Gastrocnemius medialis (tissue), 4 donors: Measurements from ENCODE around the gene RPL22L1. TPM values are rescaled to one million over a fixed set of nuclear protein-coding genes. Genes with fewer than 3 reads are reported as not detected.

ENCODE experiments used
- ATAC-seq, 2 donors: fragments of 150-250 bp; one replicate each; pipeline ENCODE4 v1.9.1; 2016
- DNase-seq, 2 donors: peaks; one replicate each; pipeline ENCODE4 v3.0.0-alpha.2; 2019
- H3K27ac ChIP-seq, 4 donors: fragments of 200-600 bp; sonication (generic); 1 replicate in 1 of 4; 2 replicates in 3 of 4; pipeline ENCODE4 v1.5.1; 2016 to 2018; ENCODE audit warnings: mild to moderate bottlenecking in 2 of 4, moderate library complexity in 1 of 4
- H3K27me3 ChIP-seq, 3 donors: fragments of 200-600 bp; sonication (generic) in 2 of 3; 1 replicate in 1 of 3; 2 replicates in 2 of 3; pipeline versions ENCODE4 v1.5.1 to v1.6.0; 2016 to 2019; ENCODE audit warnings: mild to moderate bottlenecking in 1 of 3, moderate library complexity in 1 of 3
- H3K36me3 ChIP-seq, 2 donors: fragments of 200-600 bp; sonication (generic) in 1 of 2; one replicate each; pipeline ENCODE4 v1.5.1; 2017 to 2018
- H3K4me1 ChIP-seq, 2 donors: fragments of 200-600 bp; sonication (generic) in 1 of 2; one replicate each; pipeline ENCODE4 v1.5.1; 2016 to 2017; ENCODE audit warnings: mild to moderate bottlenecking in 2 of 2
- H3K4me3 ChIP-seq, 4 donors: fragments of 200-600 bp; sonication (generic) in 3 of 4; 1 replicate in 1 of 4; 2 replicates in 3 of 4; pipeline ENCODE4 v1.5.1; 2016 to 2019; ENCODE audit warnings: mild to moderate bottlenecking in 2 of 4
- H3K9me3 ChIP-seq, 3 donors: fragments of 200-600 bp; sonication (generic) in 2 of 3; 1 replicate in 1 of 3; 2 replicates in 2 of 3; pipeline ENCODE4 v1.5.1; 2016 to 2019
- CTCF ChIP-seq, 5 experiments: fragments of 450-650 bp in 3 of 5; fragments of 200-600 bp in 2 of 5; sonication (generic) in 2 of 5; IDR thresholded peaks in 4 of 5; conservative IDR thresholded peaks in 1 of 5; 1 replicate in 4 of 5; 2 replicates in 1 of 5; pipeline ENCODE4 v1.5.1; 2016 to 2019; ENCODE audit warnings: antibody characterized with exemption in 5 of 5, mild to moderate bottlenecking in 3 of 5, moderate library complexity in 3 of 5
- POLR2A ChIP-seq, 2 donors: fragments of 450-650 bp; IDR thresholded peaks; one replicate each; pipeline ENCODE4 v1.6.1; 2017; ENCODE audit warnings: antibody characterized with exemption in 2 of 2, mild to moderate bottlenecking in 2 of 2, moderate library complexity in 2 of 2
- in situ Hi-C, 4 donors: fragments of 200-750 bp; cut with MboI; loops; one replicate each; pipeline versions ENCODE4 v1.15.0 to v1.8.0; 2017; ENCODE audit warnings: low sequenced_read_pairs in 4 of 4
- intact Hi-C: fragments of 100-400 bp; cut with DNase I; formaldehyde crosslinking; loops from one replicate; pipeline ENCODE4 v1.15.1; 2023; ENCODE audit warnings: low total_unique reads
- total RNA-seq, 4 donors: library from RNA; depleted of rRNA; stranded (reverse); fragments of >200 nt; gene quantifications; one replicate each; pipeline versions ENCODE4 v1.1.0 to v1.2.3, GENCODE V29; 2016

RPL22L1 gene
- total RNA-seq, 4 donors from 2014 or later: 28.3 to 83.5 (median 29.5) TPM

- no peak for DNase-seq
Observed at GRCh38 chr3:170844377-170844776, 25.6 kb downstream of the RPL22L1 start.

GRCh38 chr3:170840291-170840859 lies 29.6 kb downstream of the RPL22L1 start:
- intact Hi-C loops (no loop called here), in situ Hi-C loops (no loop called here)
- no peak for TF ChIP-seq POLR2A (IDR thresholded peaks at IDR 0.05)
- TF ChIP-seq CTCF (IDR thresholded peaks at IDR 0.05 in 4 of 5, conservative IDR thresholded peaks at IDR 0.05 in 1 of 5): no peak
- no peak overlapping the region for H3K27ac ChIP-seq
- H3K36me3 ChIP-seq: no peaks in the 10 kb centered on the region
- DNase-seq (no peak), ATAC-seq (no peak)
- H3K9me3 ChIP-seq: no peaks in the 10 kb centered on the region
- H3K4me3 ChIP-seq: no peak overlapping the region
- H3K27me3 ChIP-seq: peaks cover 0 to under 1% (median 0%) of the 10 kb centered on the region in 3 donors
- no peaks in the 10 kb centered on the region for H3K4me1 ChIP-seq

More at GRCh38 chr3:170844377-170844776, 25.6 kb downstream of the RPL22L1 start:
- TF ChIP-seq CTCF (IDR thresholded peaks at IDR 0.05 in 4 of 5, conservative IDR thresholded peaks at IDR 0.05 in 1 of 5) (no peak), POLR2A (IDR thresholded peaks at IDR 0.05) (no peak)
- Histone ChIP-seq H3K9me3 (no peaks in the 10 kb centered on the region), H3K4me3 (no peak overlapping the region), H3K36me3 (no peaks in the 10 kb centered on the region), H3K27ac (no peak overlapping the region), H3K4me1 (no peaks in the 10 kb centered on the region), H3K27me3 (no peaks in the 10 kb centered on the region)
- intact Hi-C loops: no loop called here
- ATAC-seq: no peak
- in situ Hi-C loops: no loop called here

- ATAC-seq (no peak), DNase-seq (no peak)
- Histone ChIP-seq H3K4me3 (no peak overlapping the region), H3K27ac (no peak overlapping the region), H3K36me3 (no peaks in the 10 kb centered on the region), H3K4me1 (no peaks in the 10 kb centered on the region), H3K9me3 (no peaks in the 10 kb centered on the region), H3K27me3 (peaks cover 0 to 4% (median 0%) of the 10 kb centered on the region in 3 donors)
- intact Hi-C loops: no loop called here
- TF ChIP-seq CTCF (IDR thresholded peaks at IDR 0.05 in 4 of 5, conservative IDR thresholded peaks at IDR 0.05 in 1 of 5) (no peak), POLR2A (IDR thresholded peaks at IDR 0.05) (no peak)
- in situ Hi-C loops: no loop called here
Observed at GRCh38 chr3:170839518-170840100, 30.4 kb downstream of the RPL22L1 start.

GRCh38 chr3:170836491-170836890 lies 33.5 kb downstream of the RPL22L1 start:
- Histone ChIP-seq H3K4me1 (no peaks in the 10 kb centered on the region), H3K9me3 (no peaks in the 10 kb centered on the region), H3K27me3 (peaks cover 0 to 4% (median 3%) of the 10 kb centered on the region in 3 donors), H3K27ac (no peak overlapping the region), H3K4me3 (no peak overlapping the region), H3K36me3 (no peaks in the 10 kb centered on the region)
- TF ChIP-seq POLR2A (IDR thresholded peaks at IDR 0.05) (no peak), CTCF (IDR thresholded peaks at IDR 0.05 in 4 of 5, conservative IDR thresholded peaks at IDR 0.05 in 1 of 5) (no peak)
- intact Hi-C loops (no loop called here), in situ Hi-C loops (no loop called here)
- no peak for DNase-seq
- ATAC-seq: no peak
